Mesenchymal stem cell (in vitro differentiated cells and primary cell): ENCODE data around the gene ABCB10.
A peak's percentile ranks its signal among the peaks of the same experiment; 100 is the strongest.

Experiments
- DNase-seq: peaks from one replicate; pipeline ENCODE4 v3.0.0-alpha.2; 2013
- H2AFZ ChIP-seq: one replicate; pipeline ENCODE4 v1.6.1; 2013; ENCODE audit warnings: low read depth, mild to moderate bottlenecking, control low read depth, inconsistent platforms, low read length, moderate library complexity
- H2AK5ac ChIP-seq: 2 replicates; pipeline ENCODE4 v1.6.1; 2013; ENCODE audit warnings: low read length, moderate library complexity, mild to moderate bottlenecking, inconsistent platforms; ENCODE audit not compliant: severe bottlenecking
- H2BK120ac ChIP-seq: one replicate; pipeline ENCODE4 v1.6.1; 2013; ENCODE audit warnings: low read depth, mild to moderate bottlenecking, inconsistent platforms, low read length, moderate library complexity
- H2BK12ac ChIP-seq, 2 experiments: one replicate each; pipeline ENCODE4 v1.6.1; 2013; ENCODE audit warnings: inconsistent platforms in 2 of 2, low read length in 2 of 2, mild to moderate bottlenecking in 2 of 2, moderate library complexity in 2 of 2, control low read depth in 1 of 2
- H2BK15ac ChIP-seq: one replicate; pipeline ENCODE4 v1.6.1; 2013; ENCODE audit warnings: mild to moderate bottlenecking, low read depth, inconsistent platforms; ENCODE audit not compliant: poor library complexity, severe bottlenecking
- H2BK5ac ChIP-seq: 2 replicates; pipeline ENCODE4 v1.6.1; 2013; ENCODE audit warnings: low read depth, mild to moderate bottlenecking, low read length, control low read depth, inconsistent platforms; ENCODE audit not compliant: poor library complexity, severe bottlenecking
- H3K14ac ChIP-seq, 2 experiments: one replicate each; pipeline ENCODE4 v1.6.1; 2013; ENCODE audit warnings: inconsistent platforms in 2 of 2, low read length in 2 of 2, control low read depth in 1 of 2, mild to moderate bottlenecking in 1 of 2, moderate library complexity in 1 of 2
- H3K18ac ChIP-seq, 2 experiments: one replicate each; pipeline ENCODE4 v1.6.1; 2013; ENCODE audit warnings: inconsistent platforms in 2 of 2, low read length in 2 of 2, control low read depth in 1 of 2, low read depth in 1 of 2, mild to moderate bottlenecking in 1 of 2
- H3K23ac ChIP-seq, 2 experiments: one replicate each; pipeline ENCODE4 v1.6.1; 2013; ENCODE audit warnings: inconsistent platforms in 2 of 2, low read length in 2 of 2, mild to moderate bottlenecking in 2 of 2, moderate library complexity in 2 of 2, control low read depth in 1 of 2
- H3K27ac ChIP-seq: 2 replicates; pipeline ENCODE4 v1.5.1; 2013; ENCODE audit warnings: mild to moderate bottlenecking, moderate library complexity, low read length, control low read depth, inconsistent platforms; ENCODE audit not compliant: poor library complexity, severe bottlenecking
- H3K27me3 ChIP-seq, 2 experiments: 2 replicates each; pipeline versions ENCODE4 v1.6.1 to v1.7.0; 2013; ENCODE audit warnings: low read length in 2 of 2, mild to moderate bottlenecking in 2 of 2, moderate library complexity in 2 of 2, control low read depth in 1 of 2, inconsistent platforms in 1 of 2; ENCODE audit not compliant: control insufficient read depth in 1 of 2, insufficient read depth in 1 of 2
- H3K36me3 ChIP-seq, 2 experiments: 2 replicates each; pipeline versions ENCODE4 v1.6.1 to v1.7.0; 2013; ENCODE audit warnings: low read length in 2 of 2, control low read depth in 1 of 2, inconsistent platforms in 1 of 2, low read depth in 1 of 2, mild to moderate bottlenecking in 1 of 2; ENCODE audit not compliant: insufficient read depth in 2 of 2, control insufficient read depth in 1 of 2
- H3K4ac ChIP-seq, 2 experiments: one replicate each; pipeline ENCODE4 v1.6.1; 2013; ENCODE audit warnings: inconsistent platforms in 2 of 2, low read length in 2 of 2, mild to moderate bottlenecking in 2 of 2, moderate library complexity in 2 of 2, control low read depth in 1 of 2, low read depth in 1 of 2
- H3K4me1 ChIP-seq: 2 replicates; pipeline ENCODE4 v1.6.1; 2013; ENCODE audit warnings: low read depth, low read length, control low read depth; ENCODE audit not compliant: control insufficient read depth, insufficient read depth
- H3K4me2 ChIP-seq: 2 replicates; pipeline ENCODE4 v1.6.1; 2013; ENCODE audit warnings: low read length, mild to moderate bottlenecking, inconsistent platforms; ENCODE audit not compliant: poor library complexity, severe bottlenecking
- H3K4me3 ChIP-seq, 2 experiments: 2 replicates each; pipeline versions ENCODE4 v1.5.1 to v1.7.0; 2013; ENCODE audit warnings: low read length in 2 of 2, mild to moderate bottlenecking in 2 of 2, control low read depth in 1 of 2, low read depth in 1 of 2; ENCODE audit not compliant: insufficient read depth in 1 of 2
- H3K79me1 ChIP-seq: replicated peaks from 2 replicates; pipeline ENCODE4 v1.6.1; 2013; ENCODE audit warnings: mild to moderate bottlenecking, control low read depth, low read length, inconsistent platforms; ENCODE audit not compliant: poor library complexity, severe bottlenecking
- H3K9ac ChIP-seq: 2 replicates; pipeline ENCODE4 v1.7.0; 2013; ENCODE audit warnings: mild to moderate bottlenecking, low read length, moderate library complexity
- H3K9me3 ChIP-seq: 2 replicates; pipeline ENCODE4 v1.7.0; 2013; ENCODE audit warnings: mild to moderate bottlenecking, low read length; ENCODE audit not compliant: control insufficient read depth
- H4K8ac ChIP-seq: one replicate; pipeline ENCODE4 v1.6.1; 2013; ENCODE audit warnings: inconsistent platforms, mild to moderate bottlenecking, low read length, moderate library complexity
- H4K91ac ChIP-seq: one replicate; pipeline ENCODE4 v1.6.1; 2013; ENCODE audit warnings: mild to moderate bottlenecking, low read length, inconsistent platforms
- WGBS: methylation state at CpG from one replicate; pipeline ENCODE4 v1.1.7; 2013; ENCODE audit warnings: mixed read lengths; 5-methylcytosine and 5-hydroxymethylcytosine counted together

Gene ABCB10

DNA sequence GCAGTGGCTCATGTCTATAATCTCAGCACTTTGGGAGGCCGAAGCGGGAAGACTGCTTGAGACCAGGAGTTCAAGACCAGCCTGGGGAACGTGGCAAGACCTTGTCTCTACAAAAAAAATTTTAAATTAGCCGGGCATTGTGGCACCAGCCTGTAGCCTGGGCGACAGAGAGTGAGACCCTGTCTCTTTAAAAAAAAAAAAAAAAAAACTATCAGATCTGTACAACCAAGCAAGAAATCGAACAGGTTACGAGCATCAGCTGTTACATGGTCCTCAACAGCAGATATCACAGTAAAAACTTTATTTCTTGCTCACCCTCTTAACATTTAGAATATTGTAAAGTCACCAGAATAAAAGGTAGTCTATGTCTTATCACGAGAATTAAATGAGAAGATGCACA, 51.9 kb downstream of the ABCB10 start:
- Histone ChIP-seq H3K9ac (peak overlapping the region; percentile 97), H3K9me3 (no peaks in the 10 kb centered on the region), H3K79me1 (peaks cover 16% of the 10 kb centered on the region), H3K36me3 (peaks cover 9 to 19% of the 10 kb centered on the region in 2 experiments), H3K18ac (no peak overlapping the region), H2AFZ (no peak overlapping the region), H2BK12ac (no peak overlapping the region), H3K4me3 (peak overlapping the region in 1 of 2 experiments; percentile 97), H3K27me3 (no peaks in the 10 kb centered on the region), H4K91ac (no peak overlapping the region), H2AK5ac (no peak overlapping the region), H3K4me2 (peak overlapping the region; percentile 3), H3K4me1 (peaks cover 7% of the 10 kb centered on the region), H3K23ac (no peak overlapping the region), H2BK120ac (no peak overlapping the region), H3K14ac (no peak overlapping the region), H4K8ac (no peak overlapping the region), H2BK5ac (no peak overlapping the region), H2BK15ac (no peak overlapping the region), H3K4ac (no peak overlapping the region), H3K27ac (no peak overlapping the region)
- WGBS = 87% methylated on average over 6 of the region's 8 CpGs
- no peak for DNase-seq

DNA sequence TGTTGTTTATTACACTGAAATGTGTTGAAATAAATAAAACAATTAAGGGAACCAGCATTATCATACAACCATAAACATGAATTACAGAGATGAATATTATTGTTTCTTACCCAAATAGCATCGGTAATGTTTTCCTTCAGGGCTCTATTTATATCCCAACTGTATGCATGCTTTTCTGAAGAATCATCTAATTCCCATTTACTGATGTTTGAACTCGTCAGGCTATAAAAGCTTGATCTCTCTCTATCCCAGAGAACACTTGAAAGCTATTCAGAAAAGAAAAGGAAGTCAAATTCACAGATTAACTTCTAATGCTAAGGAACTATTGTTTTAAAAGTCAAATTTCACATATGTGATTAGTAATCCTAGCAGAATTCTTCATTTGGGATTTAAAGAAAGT, 62.7 kb downstream of the ABCB10 start:
- Histone ChIP-seq H3K4me2 (no peak overlapping the region), H3K27me3 (no peaks in the 10 kb centered on the region), H3K9ac (no peak overlapping the region), H3K79me1 (peaks cover 14% of the 10 kb centered on the region), H2BK12ac (no peak overlapping the region), H2BK5ac (no peak overlapping the region), H2AFZ (no peak overlapping the region), H3K9me3 (no peaks in the 10 kb centered on the region), H3K18ac (no peak overlapping the region), H3K27ac (no peak overlapping the region), H2BK15ac (no peak overlapping the region), H4K8ac (no peak overlapping the region), H3K14ac (no peak overlapping the region), H3K4ac (no peak overlapping the region), H3K36me3 (peaks cover 31 to 87% of the 10 kb centered on the region in 2 experiments), H3K4me3 (no peak overlapping the region), H3K4me1 (no peaks in the 10 kb centered on the region), H2BK120ac (no peak overlapping the region), H2AK5ac (no peak overlapping the region), H3K23ac (no peak overlapping the region), H4K91ac (no peak overlapping the region)
- 100% methylated on average over 2 of the region's 2 CpGs for WGBS
- no peak for DNase-seq

DNA sequence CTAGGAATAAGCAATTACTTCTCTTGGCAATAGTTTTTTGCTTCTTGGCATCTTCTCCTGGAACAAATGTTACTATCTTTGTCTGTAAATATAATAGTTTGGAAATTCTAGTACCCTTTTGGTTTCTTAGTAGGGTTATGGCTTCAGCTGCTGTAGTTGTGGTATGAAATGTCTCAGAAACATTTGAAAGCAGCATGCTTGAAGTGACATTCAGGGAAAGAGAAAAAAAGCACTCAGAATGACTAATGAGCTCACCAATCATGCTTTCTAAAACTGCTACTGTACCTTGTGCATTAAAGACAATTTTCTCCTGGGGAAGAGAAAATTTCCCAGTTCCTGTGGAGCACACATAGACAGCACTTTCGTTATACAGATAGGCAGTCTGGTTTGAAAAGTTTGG, 71.3 kb downstream of the ABCB10 start:
- Histone ChIP-seq H3K27ac (no peak overlapping the region), H2BK5ac (no peak overlapping the region), H3K18ac (no peak overlapping the region), H2BK120ac (no peak overlapping the region), H2AK5ac (no peak overlapping the region), H3K4me3 (no peak overlapping the region), H2BK12ac (no peak overlapping the region), H3K4me2 (no peak overlapping the region), H3K23ac (no peak overlapping the region), H2AFZ (no peak overlapping the region), H3K79me1 (peaks cover 15% of the 10 kb centered on the region), H2BK15ac (no peak overlapping the region), H3K4me1 (no peaks in the 10 kb centered on the region), H4K91ac (no peak overlapping the region), H3K9ac (no peak overlapping the region), H3K9me3 (no peaks in the 10 kb centered on the region), H3K14ac (no peak overlapping the region), H3K36me3 (peaks cover 25 to 85% of the 10 kb centered on the region in 2 experiments), H4K8ac (no peak overlapping the region), H3K4ac (no peak overlapping the region), H3K27me3 (no peaks in the 10 kb centered on the region)
- WGBS = 100% methylated on average over 1 of the region's 1 CpG
- no peak for DNase-seq

DNA sequence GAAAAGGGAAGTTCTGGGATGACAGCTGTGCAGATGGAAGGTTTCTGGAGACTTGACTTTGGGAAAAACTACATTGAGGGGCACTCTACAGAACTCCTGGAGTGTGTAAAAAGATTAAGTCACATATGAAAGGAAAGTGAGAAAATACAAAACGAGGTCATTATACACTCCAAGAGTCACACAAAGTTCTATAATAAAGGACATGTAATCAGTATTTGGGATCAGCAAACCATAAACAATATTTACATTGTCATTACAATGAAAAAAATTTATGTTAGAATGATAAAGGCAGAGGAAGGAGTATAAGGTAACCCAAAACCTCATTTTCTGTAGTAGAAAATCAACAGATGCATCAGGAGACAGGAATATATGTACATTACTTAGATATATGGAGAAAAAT, 73.2 kb downstream of the ABCB10 start:
- no peak overlapping the region for H2BK120ac ChIP-seq
- H2BK15ac ChIP-seq = no peak overlapping the region
- no peaks in the 10 kb centered on the region for H3K9me3 ChIP-seq
- no CpG with 5 or more reads among the region's 1 CpG for WGBS
- H3K27me3 ChIP-seq = no peaks in the 10 kb centered on the region
- no peak overlapping the region for H4K91ac ChIP-seq
- H2BK12ac ChIP-seq = no peak overlapping the region
- no peak overlapping the region for H3K4me3 ChIP-seq
- H3K4me1 ChIP-seq = no peaks in the 10 kb centered on the region
- peak overlapping the region; percentile 33 for H2BK5ac ChIP-seq
- peaks cover 16% of the 10 kb centered on the region for H3K79me1 ChIP-seq
- H3K9ac ChIP-seq = no peak overlapping the region
- H3K27ac ChIP-seq = no peak overlapping the region
- no peak overlapping the region for H4K8ac ChIP-seq
- no peak overlapping the region for H3K14ac ChIP-seq
- H3K36me3 ChIP-seq = peaks cover 29 to 84% of the 10 kb centered on the region in 2 experiments
- no peak overlapping the region for H3K4me2 ChIP-seq
- H3K4ac ChIP-seq = no peak overlapping the region
- H3K23ac ChIP-seq = no peak overlapping the region
- H3K18ac ChIP-seq = no peak overlapping the region
- DNase-seq = no peak
- H2AK5ac ChIP-seq = no peak overlapping the region
- no peak overlapping the region for H2AFZ ChIP-seq
